H9 (cell line): ENCODE measurements around the gene NFAM1. TPM values are rescaled to one million over a fixed set of nuclear protein-coding genes. Genes with fewer than 3 reads are reported as not detected.

Source experiments
- DNase-seq: peaks from one replicate; pipeline ENCODE4 v3.0.0-alpha.2; 2017
- H2AFZ ChIP-seq: one replicate; pipeline ENCODE4 v1.6.1; 2013; ENCODE audit warnings: mild to moderate bottlenecking, low read length, control low read depth, moderate library complexity
- H2AK5ac ChIP-seq: 2 replicates; pipeline ENCODE4 v1.6.1; 2013; ENCODE audit warnings: low read length, control low read depth, mixed read lengths; ENCODE audit not compliant: insufficient read length
- H2BK120ac ChIP-seq: one replicate; pipeline ENCODE4 v1.6.1; 2013; ENCODE audit warnings: low read depth, mild to moderate bottlenecking, low read length, control low read depth, inconsistent platforms; ENCODE audit not compliant: poor library complexity, severe bottlenecking
- H2BK12ac ChIP-seq: 2 replicates; pipeline ENCODE4 v1.6.1; 2013; ENCODE audit warnings: low read length, control low read depth, mixed read lengths, low read depth; ENCODE audit not compliant: insufficient read length
- H2BK15ac ChIP-seq: 2 replicates; pipeline ENCODE4 v1.6.1; 2013; ENCODE audit warnings: low read depth, low read length, control low read depth
- H2BK20ac ChIP-seq: one replicate; pipeline ENCODE4 v1.6.1; 2013; ENCODE audit warnings: low read depth, mild to moderate bottlenecking, low read length, control low read depth, inconsistent platforms; ENCODE audit not compliant: poor library complexity, severe bottlenecking
- H2BK5ac ChIP-seq: 2 replicates; pipeline ENCODE4 v1.6.1; 2013; ENCODE audit warnings: low read length, control low read depth, mixed read lengths; ENCODE audit not compliant: insufficient read length
- H3K14ac ChIP-seq: 2 replicates; pipeline ENCODE4 v1.6.1; 2013; ENCODE audit warnings: low read length, control low read depth; ENCODE audit not compliant: insufficient read depth
- H3K18ac ChIP-seq: 2 replicates; pipeline ENCODE4 v1.6.1; 2013; ENCODE audit warnings: low read depth, mild to moderate bottlenecking, mixed read lengths, low read length, control low read depth; ENCODE audit not compliant: insufficient read length
- H3K23ac ChIP-seq: 2 replicates; pipeline ENCODE4 v1.6.1; 2013; ENCODE audit warnings: low read length, control low read depth, mixed read lengths, low read depth; ENCODE audit not compliant: insufficient read length
- H3K23me2 ChIP-seq: 2 replicates; pipeline ENCODE4 v1.6.1; 2013; ENCODE audit warnings: low read depth, mild to moderate bottlenecking, mixed read lengths, low read length, control low read depth; ENCODE audit not compliant: insufficient read length, poor library complexity, severe bottlenecking
- H3K27ac ChIP-seq: 2 replicates; pipeline ENCODE4 v1.5.1; 2013; ENCODE audit warnings: low read length, control low read depth, mixed read lengths, low read depth; ENCODE audit not compliant: insufficient read length
- H3K27me3 ChIP-seq: 2 replicates; pipeline ENCODE4 v1.6.1; 2013; ENCODE audit warnings: low read length, control low read depth, inconsistent platforms; ENCODE audit not compliant: insufficient read depth
- H3K4ac ChIP-seq: 2 replicates; pipeline ENCODE4 v1.6.1; 2013; ENCODE audit warnings: low read depth, mild to moderate bottlenecking, control low read depth, inconsistent platforms, low read length, moderate library complexity
- H3K4me1 ChIP-seq: 2 replicates; pipeline ENCODE4 v1.6.1; 2013; ENCODE audit warnings: low read length, control low read depth, inconsistent platforms; ENCODE audit not compliant: insufficient read depth
- H3K4me2 ChIP-seq: 2 replicates; pipeline ENCODE4 v1.6.1; 2013; ENCODE audit warnings: low read length, control low read depth, mixed read lengths; ENCODE audit not compliant: insufficient read length, insufficient read depth
- H3K56ac ChIP-seq: 2 replicates; pipeline ENCODE4 v1.6.1; 2013; ENCODE audit warnings: low read depth, mild to moderate bottlenecking, mixed read lengths, low read length, control low read depth; ENCODE audit not compliant: insufficient read length
- H3K79me1 ChIP-seq: 2 replicates; pipeline ENCODE4 v1.6.1; 2013; ENCODE audit warnings: low read depth, mild to moderate bottlenecking, moderate library complexity, low read length, control low read depth, inconsistent platforms; ENCODE audit not compliant: insufficient read depth, poor library complexity, severe bottlenecking
- H3K79me2 ChIP-seq: 2 replicates; pipeline ENCODE4 v1.6.1; 2013; ENCODE audit warnings: low read length, control low read depth, inconsistent platforms; ENCODE audit not compliant: insufficient read depth
- H3K9ac ChIP-seq: 2 replicates; pipeline ENCODE4 v1.6.1; 2013; ENCODE audit warnings: low read length, control low read depth, mixed read lengths; ENCODE audit not compliant: insufficient read length; ENCODE audit errors: extremely low read depth
- H3K9me3 ChIP-seq: one replicate; pipeline ENCODE4 v1.6.1; 2013; ENCODE audit warnings: low read depth, low read length, inconsistent platforms; ENCODE audit not compliant: control insufficient read depth
- H3T11ph ChIP-seq: one replicate; pipeline ENCODE4 v1.6.1; 2013; ENCODE audit warnings: mild to moderate bottlenecking, low read length, control low read depth, inconsistent platforms
- H4K20me1 ChIP-seq: one replicate; pipeline ENCODE4 v1.6.1; 2013; ENCODE audit not compliant: control insufficient read depth, insufficient read length, insufficient read depth
- H4K5ac ChIP-seq: 2 replicates; pipeline ENCODE4 v1.6.1; 2013; ENCODE audit warnings: low read depth, mild to moderate bottlenecking, mixed read lengths, low read length, control low read depth; ENCODE audit not compliant: insufficient read length
- H4K8ac ChIP-seq: replicated peaks from 2 replicates; pipeline ENCODE4 v1.6.1; 2013; ENCODE audit warnings: low read length, control low read depth, mixed read lengths, low read depth; ENCODE audit not compliant: insufficient read length
- H4K91ac ChIP-seq: 2 replicates; pipeline ENCODE4 v1.6.1; 2013; ENCODE audit warnings: low read depth, mild to moderate bottlenecking, moderate library complexity, mixed read lengths, low read length, control low read depth; ENCODE audit not compliant: insufficient read length
- H3K27ac Mint-ChIP-seq, 3 experiments: 2 replicates in 2 of 3; 3 replicates in 1 of 3; pipeline ENCODE4 v1.8.0; 2020 to 2021; ENCODE audit warnings: mixed read lengths in 3 of 3, mild to moderate bottlenecking in 1 of 3, moderate library complexity in 1 of 3
- H3K27me3 Mint-ChIP-seq: 2 replicates; pipeline ENCODE4 v1.8.0; 2021; ENCODE audit warnings: low read depth, mild to moderate bottlenecking, moderate library complexity, mixed read lengths
- H3K36me3 Mint-ChIP-seq, 3 experiments: 2 replicates in 2 of 3; 3 replicates in 1 of 3; pipeline ENCODE4 v1.8.0; 2020 to 2021; ENCODE audit warnings: low read depth in 3 of 3, mixed read lengths in 3 of 3; ENCODE audit not compliant: insufficient read depth in 1 of 3
- H3K4me1 Mint-ChIP-seq, 2 experiments: 2 replicates each; pipeline ENCODE4 v1.8.0; 2020; ENCODE audit warnings: mixed read lengths in 2 of 2
- H3K4me3 Mint-ChIP-seq, 2 experiments: 2 replicates in 1 of 2; 3 replicates in 1 of 2; pipeline ENCODE4 v1.8.0; 2020 to 2021; ENCODE audit warnings: mild to moderate bottlenecking in 2 of 2, mixed read lengths in 2 of 2, moderate library complexity in 1 of 2
- H3K9me3 Mint-ChIP-seq, 2 experiments: 2 replicates in 1 of 2; 3 replicates in 1 of 2; pipeline ENCODE4 v1.8.0; 2020; ENCODE audit warnings: mild to moderate bottlenecking in 2 of 2, mixed read lengths in 2 of 2, moderate library complexity in 1 of 2
- WGBS: extraction: QIAGEN DNeasy Blood & Tissue Kit; methylation state at CpG from one replicate; pipeline ENCODE4 v1.1.7; 2013; ENCODE audit warnings: missing lambda C conversion rate, low lambda C conversion rate, mixed read lengths; ENCODE audit not compliant: insufficient read length; ENCODE audit errors: extremely low coverage; 5-methylcytosine and 5-hydroxymethylcytosine counted together
- total RNA-seq: library from RNA; stranded (reverse); gene quantifications from 2 replicates; pipeline ENCODE4 v1.2.1, GENCODE V29; 2021
- TF ChIP-seq, protein P1 (sequence below): fragments of 200-600 bp; sonication (generic); conservative IDR thresholded peaks from 3 replicates; pipeline ENCODE4 v1.8.0; 2021; ENCODE audit warnings: antibody characterized with exemption, mild to moderate bottlenecking

Gene NFAM1
- total RNA-seq, 1 experiment from 2014 or later, result 0.68 TPM

DNA sequence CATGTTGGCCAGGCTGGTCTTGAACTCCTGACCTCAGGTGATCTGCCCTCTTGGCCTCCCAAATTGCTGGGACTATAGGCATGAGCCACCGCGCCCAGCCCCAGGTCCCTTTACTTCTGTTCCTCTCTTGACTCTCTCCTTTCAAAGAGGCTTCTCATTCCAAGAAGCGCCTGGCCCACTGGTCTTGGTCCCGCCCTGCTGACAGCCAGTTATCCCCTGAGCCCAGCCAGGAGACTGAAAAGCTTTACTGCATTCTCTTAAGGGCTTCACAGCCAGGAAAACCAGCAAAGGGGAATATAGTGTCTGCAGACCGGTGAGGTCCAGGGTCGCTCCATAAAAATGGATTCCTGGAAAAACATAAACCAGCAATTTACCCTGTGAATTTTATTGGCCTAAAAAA, 68.3 kb downstream of the NFAM1 start:
- Histone ChIP-seq H3K4me1 (peaks cover 8% of the 10 kb centered on the region; the same call in 1 of the 2 replicates), H3K4ac (no peak overlapping the region), H3K9ac (no peak overlapping the region), H3K4me2 (no peak overlapping the region), H3K14ac (no peak overlapping the region), H2AFZ (no peak overlapping the region), H3K56ac (no peak overlapping the region), H3K18ac (no peak overlapping the region), H2BK12ac (no peak overlapping the region), H2AK5ac (no peak overlapping the region), H3K23ac (no peak overlapping the region), H4K20me1 (no peaks in the 10 kb centered on the region), H4K5ac (no peak overlapping the region), H3T11ph (no peak overlapping the region), H2BK120ac (no peak overlapping the region), H2BK5ac (no peak overlapping the region), H4K8ac (no peak overlapping the region), H3K27ac (no peak overlapping the region), H3K79me2 (peaks cover 2% of the 10 kb centered on the region; the same call in 1 of the 2 replicates), H3K27me3 (no peaks in the 10 kb centered on the region; the same call in 1 of the 2 replicates), H3K79me1 (no peaks in the 10 kb centered on the region), H2BK20ac (no peak overlapping the region), H4K91ac (no peak overlapping the region), H3K9me3 (no peaks in the 10 kb centered on the region), H3K23me2 (peaks cover 10% of the 10 kb centered on the region), H2BK15ac (no peak overlapping the region)
- TF ChIP-seq, protein P1, sequence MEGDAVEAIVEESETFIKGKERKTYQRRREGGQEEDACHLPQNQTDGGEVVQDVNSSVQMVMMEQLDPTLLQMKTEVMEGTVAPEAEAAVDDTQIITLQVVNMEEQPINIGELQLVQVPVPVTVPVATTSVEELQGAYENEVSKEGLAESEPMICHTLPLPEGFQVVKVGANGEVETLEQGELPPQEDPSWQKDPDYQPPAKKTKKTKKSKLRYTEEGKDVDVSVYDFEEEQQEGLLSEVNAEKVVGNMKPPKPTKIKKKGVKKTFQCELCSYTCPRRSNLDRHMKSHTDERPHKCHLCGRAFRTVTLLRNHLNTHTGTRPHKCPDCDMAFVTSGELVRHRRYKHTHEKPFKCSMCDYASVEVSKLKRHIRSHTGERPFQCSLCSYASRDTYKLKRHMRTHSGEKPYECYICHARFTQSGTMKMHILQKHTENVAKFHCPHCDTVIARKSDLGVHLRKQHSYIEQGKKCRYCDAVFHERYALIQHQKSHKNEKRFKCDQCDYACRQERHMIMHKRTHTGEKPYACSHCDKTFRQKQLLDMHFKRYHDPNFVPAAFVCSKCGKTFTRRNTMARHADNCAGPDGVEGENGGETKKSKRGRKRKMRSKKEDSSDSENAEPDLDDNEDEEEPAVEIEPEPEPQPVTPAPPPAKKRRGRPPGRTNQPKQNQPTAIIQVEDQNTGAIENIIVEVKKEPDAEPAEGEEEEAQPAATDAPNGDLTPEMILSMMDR, result no peak
- H3K4me3 Mint-ChIP-seq, result peak overlapping the region; percentile 17 to 50; a peak in 1 of 5 replicates
- peaks cover 47% of the 10 kb centered on the region for H3K27me3 Mint-ChIP-seq
- H3K9me3 Mint-ChIP-seq, result no peaks in the 10 kb centered on the region
- H3K4me1 Mint-ChIP-seq, result peaks cover 48 to 61% of the 10 kb centered on the region in 2 experiments
- H3K36me3 Mint-ChIP-seq, result peaks cover 0 to 11% (median 3%) of the 10 kb centered on the region in 3 experiments; a peak in 4 of 7 replicates
- DNase-seq, result no peak
- no CpG with 5 or more reads among the region's 6 CpGs for WGBS
- peak overlapping the region in 1 of 3 experiments; percentile 36; a peak in 1 of 7 replicates for H3K27ac Mint-ChIP-seq
